ENCODE measurements around the gene MTCL1. TPM values are rescaled to one million over a fixed set of nuclear protein-coding genes. Genes with fewer than 3 reads are reported as not detected.

The MTCL1 gene
- total and polyA plus RNA-seq, 2 of the 8 experiments (the other 6 are each of a cell fraction or from before 2014, with no cell fraction given), result 16.6 to 60.8 TPM

- Histone ChIP-seq H4K91ac (replicated peaks; ENCODE audit: insufficient read length, low read length) (no peak overlapping the region), H2BK20ac (ENCODE audit: low read length) (no peak overlapping the region), H3K23me2 (ENCODE audit: low read depth, low read length) (no peaks in the 10 kb centered on the region), H3K79me1 (ENCODE audit: low read depth, low read length) (no peaks in the 10 kb centered on the region), H4K20me1 (replicated peaks in 1 of 2; ENCODE audit: control insufficient read depth in 1 of 2, insufficient read depth in 2 of 2, low read length in 2 of 2) (no peaks in the 10 kb centered on the region), H3K4ac (replicated peaks; ENCODE audit: insufficient read length, low read depth, low read length) (no peak overlapping the region), H3K23ac (ENCODE audit: insufficient read length) (no peak overlapping the region), H3K27ac (ENCODE audit: low read depth, low read length) (no peak overlapping the region), H2BK12ac (ENCODE audit: low read depth, low read length) (no peak overlapping the region), H3K9ac (replicated peaks in 1 of 4; ENCODE audit: extremely low read depth in 1 of 4, low read depth in 3 of 4, low read length in 3 of 4) (no peak overlapping the region), H3K56ac (replicated peaks; ENCODE audit: insufficient read length, low read depth, low read length) (no peak overlapping the region), H2AK5ac (ENCODE audit: low read depth, low read length) (no peak overlapping the region), H3K4me1 (replicated peaks in 1 of 4; ENCODE audit: control insufficient read depth in 3 of 4, insufficient read depth in 4 of 4, low read length in 3 of 4) (no peaks in the 10 kb centered on the region; a peak in 1 of 7 replicates), H2BK15ac (ENCODE audit: low read length) (no peak overlapping the region), H2BK120ac (replicated peaks; ENCODE audit: low read depth, low read length) (no peak overlapping the region), H2AFZ (ENCODE audit: low read length) (no peak overlapping the region), H3K14ac (ENCODE audit: insufficient read length) (no peak overlapping the region), H4K8ac (ENCODE audit: extremely low read depth, insufficient read depth, low read length) (no peak overlapping the region), H3K79me2 (ENCODE audit: control insufficient read depth in 1 of 2, insufficient read depth in 2 of 2, low read length in 2 of 2) (no peaks in the 10 kb centered on the region), H3K18ac (ENCODE audit: extremely low read depth, low read length) (no peak overlapping the region), H3K27me3 (replicated peaks in 1 of 4; ENCODE audit: control insufficient read depth in 3 of 4, extremely low read depth in 1 of 4, insufficient read depth in 3 of 4, low read length in 3 of 4) (no peaks in the 10 kb centered on the region), H3K4me2 (ENCODE audit: insufficient read depth in 1 of 2, low read depth in 2 of 2, low read length in 2 of 2) (no peak overlapping the region), H4K5ac (ENCODE audit: insufficient read length, low read depth, low read length) (no peak overlapping the region), H3K4me3 (ENCODE audit: extremely low read depth in 1 of 4, insufficient read depth in 2 of 4, low read depth in 3 of 4, low read length in 4 of 4) (no peak overlapping the region), H2BK5ac (ENCODE audit: low read depth, low read length) (no peak overlapping the region), H3K36me3 (ENCODE audit: control insufficient read depth in 2 of 4, insufficient read depth in 4 of 4, low read length in 3 of 4) (no peaks in the 10 kb centered on the region), H3K9me3 (ENCODE audit: insufficient read depth in 2 of 2, low read depth in 1 of 2, low read length in 1 of 2) (no peaks in the 10 kb centered on the region)
- ChIA-PET POLR2A (ENCODE audit: partially characterized antibody) (no interaction called here), CTCF (ENCODE audit: partially characterized antibody) (interaction anchor here (1.4 kb wide), 1 partner anchor 74 kb away, joined by 3 read pairs; no protein-coding TSS in a partner anchor)
- 90 to 100% methylated on average over 2 to 3 of the region's 3 CpGs for WGBS, 2 experiments (ENCODE audit: extremely low coverage in 1 of 2, insufficient coverage in 1 of 2, insufficient read length in 1 of 2, insufficient replicate concordance in 2 of 2, low coverage in 1 of 2, low lambda C conversion rate in 2 of 2, missing lambda C conversion rate in 1 of 2)
- no peak for DNase-seq (ENCODE audit: low read depth in 1 of 2, low spot score in 2 of 2)
- FAIRE-seq, result no peak
- TF ChIP-seq SP2 (IDR thresholded peaks at IDR 0.05; ENCODE audit: low read length) (no peak), FOSL1 (IDR thresholded peaks at IDR 0.05; ENCODE audit: insufficient read depth, low read depth, low read length) (no peak), EZH2 (IDR thresholded peaks at IDR 0.05; ENCODE audit: low read depth, low read length, severe bottlenecking) (no peak), POLR2A (IDR thresholded peaks at IDR 0.05; ENCODE audit: control extremely low read depth in 1 of 2, low read depth in 2 of 2, low read length in 2 of 2) (no peak), GABPA (IDR thresholded peaks at IDR 0.05; ENCODE audit: borderline replicate concordance, insufficient read depth, low read length) (no peak), CBX5 (IDR thresholded peaks at IDR 0.05; ENCODE audit: low read depth, low read length) (no peak), TAF1 (IDR thresholded peaks at IDR 0.05; ENCODE audit: low read depth, low read length) (no peak), ASH2L (IDR thresholded peaks at IDR 0.05; ENCODE audit: low read length) (no peak), CHD1 (IDR thresholded peaks at IDR 0.05; ENCODE audit: low read depth, low read length) (no peak)
Observed at GRCh38 chr18:8848541-8848940, 143.2 kb downstream of the MTCL1 start.
